Measurements from ENCODE around the gene TBC1D32. TPM values are rescaled to one million over a fixed set of nuclear protein-coding genes. Genes with fewer than 3 reads are reported as not detected.

Gene TBC1D32
- total RNA-seq, 1 experiment from 2014 or later: 9.0 TPM

DNA sequence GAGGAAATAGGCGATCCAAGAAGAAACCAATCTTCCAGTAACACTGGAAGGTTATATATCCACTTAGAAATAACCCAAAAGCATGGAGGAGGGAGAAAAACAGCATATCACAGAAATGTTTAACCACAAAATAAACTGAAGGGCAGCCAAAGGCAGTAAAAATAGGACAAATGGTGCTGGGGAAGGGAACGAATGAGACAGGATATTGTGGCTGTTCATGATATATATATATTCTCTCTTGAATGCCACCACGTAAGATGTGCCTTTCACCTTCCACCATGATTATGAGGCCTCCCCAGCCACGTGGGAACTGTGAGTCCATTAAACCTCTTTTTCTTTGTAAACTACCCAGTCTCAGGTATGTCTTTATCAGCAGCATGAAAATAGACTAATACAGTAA lies 162.4 kb downstream of the TBC1D32 start:
- peaks cover 3 to 6% (median 6%) of the 10 kb centered on the region in 3 experiments; a peak in 3 of 7 replicates for H3K36me3 Mint-ChIP-seq (ENCODE audit: insufficient read depth in 1 of 3, low read depth in 3 of 3)
- Histone ChIP-seq H3K9ac (ENCODE audit: extremely low read depth, insufficient read length, low read length) (no peak overlapping the region), H3T11ph (ENCODE audit: low read length) (no peak overlapping the region), H3K23ac (ENCODE audit: insufficient read length, low read depth, low read length) (no peak overlapping the region), H3K27ac (ENCODE audit: insufficient read length, low read depth, low read length) (no peak overlapping the region), H3K56ac (ENCODE audit: insufficient read length, low read depth, low read length) (no peak overlapping the region), H3K23me2 (ENCODE audit: insufficient read length, low read depth, low read length, poor library complexity, severe bottlenecking) (no peaks in the 10 kb centered on the region), H3K14ac (ENCODE audit: insufficient read depth, low read length) (no peak overlapping the region), H3K18ac (ENCODE audit: insufficient read length, low read depth, low read length) (no peak overlapping the region), H3K79me1 (ENCODE audit: insufficient read depth, low read depth, low read length, poor library complexity, severe bottlenecking) (no peaks in the 10 kb centered on the region), H3K9me3 (ENCODE audit: control insufficient read depth, low read depth, low read length) (no peaks in the 10 kb centered on the region), H3K27me3 (ENCODE audit: insufficient read depth, low read length) (no peaks in the 10 kb centered on the region), H2AK5ac (ENCODE audit: insufficient read length, low read length) (no peak overlapping the region), H2BK15ac (ENCODE audit: low read depth, low read length) (no peak overlapping the region), H2BK5ac (ENCODE audit: insufficient read length, low read length) (no peak overlapping the region), H2BK12ac (ENCODE audit: insufficient read length, low read depth, low read length) (no peak overlapping the region), H3K79me2 (ENCODE audit: insufficient read depth, low read length) (no peaks in the 10 kb centered on the region), H4K8ac (replicated peaks; ENCODE audit: insufficient read length, low read depth, low read length) (no peak overlapping the region), H3K4me1 (ENCODE audit: insufficient read depth, low read length) (no peaks in the 10 kb centered on the region), H4K20me1 (ENCODE audit: control insufficient read depth, insufficient read depth, insufficient read length) (no peaks in the 10 kb centered on the region), H2BK20ac (ENCODE audit: low read depth, low read length, poor library complexity, severe bottlenecking) (no peak overlapping the region), H4K5ac (ENCODE audit: insufficient read length, low read depth, low read length) (no peak overlapping the region), H2BK120ac (ENCODE audit: low read depth, low read length, poor library complexity, severe bottlenecking) (no peak overlapping the region), H3K4ac (ENCODE audit: low read depth, low read length) (no peak overlapping the region), H3K4me2 (ENCODE audit: insufficient read depth, insufficient read length, low read length) (no peak overlapping the region), H2AFZ (ENCODE audit: low read length) (no peak overlapping the region), H4K91ac (ENCODE audit: insufficient read length, low read depth, low read length) (no peak overlapping the region)
- H3K4me1 Mint-ChIP-seq: no peaks in the 10 kb centered on the region
- no peaks in the 10 kb centered on the region for H3K27me3 Mint-ChIP-seq (ENCODE audit: low read depth)
- no CpG with 5 or more reads among the region's 4 CpGs for WGBS (ENCODE audit: extremely low coverage, insufficient read length, low lambda C conversion rate)
- peaks cover 2 to 6% of the 10 kb centered on the region in 2 experiments; a peak in 4 of 5 replicates for H3K9me3 Mint-ChIP-seq
- H3K27ac Mint-ChIP-seq: no peak overlapping the region
- TF ChIP-seq, protein P1, sequence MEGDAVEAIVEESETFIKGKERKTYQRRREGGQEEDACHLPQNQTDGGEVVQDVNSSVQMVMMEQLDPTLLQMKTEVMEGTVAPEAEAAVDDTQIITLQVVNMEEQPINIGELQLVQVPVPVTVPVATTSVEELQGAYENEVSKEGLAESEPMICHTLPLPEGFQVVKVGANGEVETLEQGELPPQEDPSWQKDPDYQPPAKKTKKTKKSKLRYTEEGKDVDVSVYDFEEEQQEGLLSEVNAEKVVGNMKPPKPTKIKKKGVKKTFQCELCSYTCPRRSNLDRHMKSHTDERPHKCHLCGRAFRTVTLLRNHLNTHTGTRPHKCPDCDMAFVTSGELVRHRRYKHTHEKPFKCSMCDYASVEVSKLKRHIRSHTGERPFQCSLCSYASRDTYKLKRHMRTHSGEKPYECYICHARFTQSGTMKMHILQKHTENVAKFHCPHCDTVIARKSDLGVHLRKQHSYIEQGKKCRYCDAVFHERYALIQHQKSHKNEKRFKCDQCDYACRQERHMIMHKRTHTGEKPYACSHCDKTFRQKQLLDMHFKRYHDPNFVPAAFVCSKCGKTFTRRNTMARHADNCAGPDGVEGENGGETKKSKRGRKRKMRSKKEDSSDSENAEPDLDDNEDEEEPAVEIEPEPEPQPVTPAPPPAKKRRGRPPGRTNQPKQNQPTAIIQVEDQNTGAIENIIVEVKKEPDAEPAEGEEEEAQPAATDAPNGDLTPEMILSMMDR (conservative IDR thresholded peaks at IDR 0.05): no peak
- no peak overlapping the region for H3K4me3 Mint-ChIP-seq
- DNase-seq: no peak
